Measurements from ENCODE around the gene EYS.

GRCh38 chr6:65706436-65706835, 590 bp downstream of the EYS start:
- TF ChIP-seq FOXP2 (optimal IDR thresholded peaks at IDR 0.05; ENCODE audit: borderline replicate concordance, extremely low read depth, extremely low read length, insufficient read depth) (no peak), POLR2AphosphoS5 (IDR thresholded peaks at IDR 0.05; ENCODE audit: low read depth, low read length) (no peak)
- TF ChIP-seq, protein P1, sequence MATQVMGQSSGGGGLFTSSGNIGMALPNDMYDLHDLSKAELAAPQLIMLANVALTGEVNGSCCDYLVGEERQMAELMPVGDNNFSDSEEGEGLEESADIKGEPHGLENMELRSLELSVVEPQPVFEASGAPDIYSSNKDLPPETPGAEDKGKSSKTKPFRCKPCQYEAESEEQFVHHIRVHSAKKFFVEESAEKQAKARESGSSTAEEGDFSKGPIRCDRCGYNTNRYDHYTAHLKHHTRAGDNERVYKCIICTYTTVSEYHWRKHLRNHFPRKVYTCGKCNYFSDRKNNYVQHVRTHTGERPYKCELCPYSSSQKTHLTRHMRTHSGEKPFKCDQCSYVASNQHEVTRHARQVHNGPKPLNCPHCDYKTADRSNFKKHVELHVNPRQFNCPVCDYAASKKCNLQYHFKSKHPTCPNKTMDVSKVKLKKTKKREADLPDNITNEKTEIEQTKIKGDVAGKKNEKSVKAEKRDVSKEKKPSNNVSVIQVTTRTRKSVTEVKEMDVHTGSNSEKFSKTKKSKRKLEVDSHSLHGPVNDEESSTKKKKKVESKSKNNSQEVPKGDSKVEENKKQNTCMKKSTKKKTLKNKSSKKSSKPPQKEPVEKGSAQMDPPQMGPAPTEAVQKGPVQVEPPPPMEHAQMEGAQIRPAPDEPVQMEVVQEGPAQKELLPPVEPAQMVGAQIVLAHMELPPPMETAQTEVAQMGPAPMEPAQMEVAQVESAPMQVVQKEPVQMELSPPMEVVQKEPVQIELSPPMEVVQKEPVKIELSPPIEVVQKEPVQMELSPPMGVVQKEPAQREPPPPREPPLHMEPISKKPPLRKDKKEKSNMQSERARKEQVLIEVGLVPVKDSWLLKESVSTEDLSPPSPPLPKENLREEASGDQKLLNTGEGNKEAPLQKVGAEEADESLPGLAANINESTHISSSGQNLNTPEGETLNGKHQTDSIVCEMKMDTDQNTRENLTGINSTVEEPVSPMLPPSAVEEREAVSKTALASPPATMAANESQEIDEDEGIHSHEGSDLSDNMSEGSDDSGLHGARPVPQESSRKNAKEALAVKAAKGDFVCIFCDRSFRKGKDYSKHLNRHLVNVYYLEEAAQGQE (IDR thresholded peaks at IDR 0.05; ENCODE audit: insufficient read depth in 1 of 2, low read depth in 2 of 2, low read length in 2 of 2), result no peak
